Keratinocyte (primary cell): ENCODE data around the gene GINS2. TPM values are rescaled to one million over a fixed set of nuclear protein-coding genes. Genes with fewer than 3 reads are reported as not detected.
A peak's percentile ranks its signal among the peaks of the same experiment; 100 is the strongest.

ENCODE experiments used
- DNase-seq: peaks from one replicate; pipeline ENCODE4 v3.0.0-alpha.2; 2011; ENCODE audit warnings: low read depth, missing footprints, low spot score
- FAIRE-seq: peaks from 2 replicates; lab custom pipeline; 2011; peaks lifted over from hg19 to GRCh38; lab: Jason Lieb, UNC
- H2AFZ ChIP-seq: 2 replicates; pipeline ENCODE4 v1.6.0; 2012; ENCODE audit warnings: low read length, control low read depth, inconsistent platforms; ENCODE audit not compliant: control insufficient read depth
- H3K27ac ChIP-seq: 2 replicates; pipeline ENCODE4 v1.5.1; 2011; ENCODE audit warnings: low read length; ENCODE audit not compliant: control insufficient read depth, insufficient read depth
- H3K27me3 ChIP-seq: 3 replicates; pipeline ENCODE4 v1.6.0; 2011; ENCODE audit warnings: low read length; ENCODE audit not compliant: control insufficient read depth, insufficient read depth; ENCODE audit errors: extremely low read depth
- H3K36me3 ChIP-seq, 2 experiments: 2 replicates in 1 of 2; 3 replicates in 1 of 2; pipeline ENCODE4 v1.5.1; 2011; ENCODE audit warnings: low read length in 2 of 2, mild to moderate bottlenecking in 1 of 2; ENCODE audit not compliant: control insufficient read depth in 2 of 2, insufficient read depth in 2 of 2; ENCODE audit errors: extremely low read depth in 1 of 2
- H3K4me1 ChIP-seq: 3 replicates; pipeline ENCODE4 v1.5.1; 2011; ENCODE audit warnings: low read length; ENCODE audit not compliant: control insufficient read depth, insufficient read depth; ENCODE audit errors: extremely low read depth
- H3K4me2 ChIP-seq: 3 replicates; pipeline ENCODE4 v1.6.0; 2011; ENCODE audit warnings: low read depth, low read length; ENCODE audit not compliant: control insufficient read depth, insufficient read depth; ENCODE audit errors: extremely low read depth
- H3K4me3 ChIP-seq, 3 experiments: fragments of 200-600 bp in 1 of 3; sonication (generic) in 1 of 3; 2 replicates in 2 of 3; 3 replicates in 1 of 3; pipeline ENCODE4 v1.5.1; 2011 to 2016; ENCODE audit warnings: low read length in 3 of 3, mild to moderate bottlenecking in 3 of 3, control low read depth in 2 of 3, inconsistent platforms in 1 of 3, low read depth in 1 of 3, mixed read lengths in 1 of 3, mixed run types in 1 of 3, moderate library complexity in 1 of 3; ENCODE audit not compliant: control insufficient read depth in 2 of 3, insufficient read depth in 2 of 3; ENCODE audit errors: extremely low read depth in 1 of 3
- H3K79me2 ChIP-seq: 2 replicates; pipeline ENCODE4 v1.6.0; 2012; ENCODE audit warnings: low read length; ENCODE audit not compliant: control insufficient read depth, insufficient read depth
- H3K9ac ChIP-seq: 3 replicates; pipeline ENCODE4 v1.6.0; 2011; ENCODE audit warnings: low read length; ENCODE audit not compliant: control insufficient read depth, insufficient read depth; ENCODE audit errors: extremely low read depth
- H3K9me1 ChIP-seq: 3 replicates; pipeline ENCODE4 v1.6.0; 2011; ENCODE audit warnings: low read length; ENCODE audit not compliant: control insufficient read depth, insufficient read depth; ENCODE audit errors: extremely low read depth
- H3K9me3 ChIP-seq: 2 replicates; pipeline ENCODE4 v1.5.1; 2012; ENCODE audit warnings: low read depth, low read length; ENCODE audit not compliant: control insufficient read depth
- H4K20me1 ChIP-seq: 3 replicates; pipeline ENCODE4 v1.6.0; 2011; ENCODE audit warnings: low read length; ENCODE audit not compliant: control insufficient read depth, insufficient read depth; ENCODE audit errors: extremely low read depth
- CTCF ChIP-seq, 3 experiments: IDR thresholded peaks in 1 of 3; conservative IDR thresholded peaks in 1 of 3; optimal IDR thresholded peaks in 1 of 3; 2 replicates in 2 of 3; 3 replicates in 1 of 3; pipeline versions ENCODE3 to v1.5.1; 2011; ENCODE audit warnings: low read length in 3 of 3, mild to moderate bottlenecking in 3 of 3, moderate library complexity in 2 of 3, control low read depth in 1 of 3, inconsistent platforms in 1 of 3; ENCODE audit not compliant: insufficient read depth in 2 of 3; ENCODE audit errors: extremely low read depth in 1 of 3
- EZH2 ChIP-seq: IDR thresholded peaks from one replicate; pipeline ENCODE4 v1.6.1; 2012; ENCODE audit warnings: inconsistent platforms, mild to moderate bottlenecking, low read length, moderate library complexity
- dilution Hi-C: fragments of 300-500 bp; cut with MboI; formaldehyde crosslinking; loops from one replicate; pipeline ENCODE4 v1.7.0; 2020; ENCODE audit warnings: low sequenced_read_pairs; ENCODE audit not compliant: extremely low pct_ligation_motif_present
- polyA plus RNA-seq, 5 experiments: library from polyadenylated mRNA; depleted of rRNA in 3 of 5; stranded (reverse) in 3 of 5; stranded (forward) in 1 of 5; unstranded in 1 of 5; fragments of >200 nt; gene quantifications; 1 replicate in 1 of 5; 2 replicates in 3 of 5; 3 replicates in 1 of 5; pipeline versions ENCODE4 v1.2.1 to v1.2.3, GENCODE V29; 2011 to 2012; ENCODE audit warnings: missing spikeins in 2 of 5, low read depth in 1 of 5, low replicate concordance in 1 of 5

The GINS2 gene
- polyA plus RNA-seq, 1 donor (not counting 4 experiments of a cell fraction or from before 2014, with no cell fraction given) = 11.2 TPM

- H2AFZ ChIP-seq = no peak overlapping the region
- no peaks in the 10 kb centered on the region for H3K9me3 ChIP-seq
- dilution Hi-C loops = no loop called here
- no peaks in the 10 kb centered on the region for H4K20me1 ChIP-seq
- peaks cover 0 to 1% of the 10 kb centered on the region in 2 experiments for H3K36me3 ChIP-seq
- H3K9me1 ChIP-seq = no peaks in the 10 kb centered on the region
- peak overlapping the region; percentile 76 for H3K4me2 ChIP-seq
- no peaks in the 10 kb centered on the region for H3K4me1 ChIP-seq
- FAIRE-seq (no peak), DNase-seq (no peak)
- peaks cover 2% of the 10 kb centered on the region for H3K79me2 ChIP-seq
- peak overlapping the region; percentile 67 for H3K9ac ChIP-seq
- TF ChIP-seq CTCF (optimal IDR thresholded peaks at IDR 0.05 in 1 of 3, IDR thresholded peaks at IDR 0.05 in 1 of 3, conservative IDR thresholded peaks at IDR 0.05 in 1 of 3; ENCODE audit: extremely low read depth in 1 of 3, insufficient read depth in 2 of 3, low read length in 3 of 3) = no peak
- no peak for TF ChIP-seq EZH2
- H3K27ac ChIP-seq = no peak overlapping the region
- H3K27me3 ChIP-seq = no peaks in the 10 kb centered on the region
- peak overlapping the region; percentile 48 to 80 (median 75) for H3K4me3 ChIP-seq
These were observed 893 bp downstream of the GINS2 start for GRCh38 chr16:85687651-85688471.

- no peak overlapping the region for H3K4me2 ChIP-seq
- no peak for TF ChIP-seq EZH2
- no peak for TF ChIP-seq CTCF (optimal IDR thresholded peaks at IDR 0.05 in 1 of 3, IDR thresholded peaks at IDR 0.05 in 1 of 3, conservative IDR thresholded peaks at IDR 0.05 in 1 of 3; ENCODE audit: extremely low read depth in 1 of 3, insufficient read depth in 2 of 3, low read length in 3 of 3)
- no peak overlapping the region for H3K4me3 ChIP-seq
- no peak overlapping the region for H3K9ac ChIP-seq
- no peaks in the 10 kb centered on the region for H3K4me1 ChIP-seq
- FAIRE-seq (no peak), DNase-seq (no peak)
- no peaks in the 10 kb centered on the region for H3K27me3 ChIP-seq
- H3K9me3 ChIP-seq = no peaks in the 10 kb centered on the region
- no peak overlapping the region for H2AFZ ChIP-seq
- peaks cover 2% of the 10 kb centered on the region for H3K79me2 ChIP-seq
- H3K27ac ChIP-seq = no peak overlapping the region
- peaks cover 0 to 1% of the 10 kb centered on the region in 2 experiments for H3K36me3 ChIP-seq
- no peaks in the 10 kb centered on the region for H4K20me1 ChIP-seq
- H3K9me1 ChIP-seq = no peaks in the 10 kb centered on the region
- dilution Hi-C loops = no loop called here
These were observed 1.7 kb downstream of the GINS2 start for GRCh38 chr16:85686912-85687591.
